Measurements from ENCODE around the gene MGAT3. TPM values are rescaled to one million over a fixed set of nuclear protein-coding genes. Genes with fewer than 3 reads are reported as not detected.
A peak's percentile ranks its signal among the peaks of the same experiment; 100 is the strongest.
"Not testable (repeated sequence)": the region's sequence is repeated elsewhere in the genome, so short reads cannot be mapped to it uniquely, and the experiment has no call there.

Gene MGAT3
- total RNA-seq, 1 donor from 2014 or later = 0.44 TPM

DNA sequence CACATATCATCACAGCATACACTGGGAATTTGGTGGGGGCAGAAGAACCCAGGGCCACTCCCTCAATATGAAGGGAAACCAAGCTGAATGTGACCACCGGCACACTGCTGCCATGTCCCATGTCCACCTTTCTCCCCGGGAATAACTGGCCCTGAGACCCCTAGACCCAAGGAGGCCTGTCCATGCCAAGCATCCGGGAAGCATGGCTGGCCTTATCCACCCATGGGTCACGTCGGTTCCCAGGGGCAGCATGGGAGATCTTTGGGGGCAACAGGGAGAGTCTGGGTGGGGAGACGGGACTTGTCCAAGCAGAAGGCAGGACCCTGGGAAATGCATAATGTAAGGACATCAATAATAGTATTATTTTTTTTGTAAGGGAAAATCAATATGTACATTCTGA lies 34.9 kb downstream of the MGAT3 start:
- ATAC-seq = no peak

- ATAC-seq = no peak
These were observed 35.4 kb downstream of the MGAT3 start for GRCh38 chr22:39492186-39492585.

DNA sequence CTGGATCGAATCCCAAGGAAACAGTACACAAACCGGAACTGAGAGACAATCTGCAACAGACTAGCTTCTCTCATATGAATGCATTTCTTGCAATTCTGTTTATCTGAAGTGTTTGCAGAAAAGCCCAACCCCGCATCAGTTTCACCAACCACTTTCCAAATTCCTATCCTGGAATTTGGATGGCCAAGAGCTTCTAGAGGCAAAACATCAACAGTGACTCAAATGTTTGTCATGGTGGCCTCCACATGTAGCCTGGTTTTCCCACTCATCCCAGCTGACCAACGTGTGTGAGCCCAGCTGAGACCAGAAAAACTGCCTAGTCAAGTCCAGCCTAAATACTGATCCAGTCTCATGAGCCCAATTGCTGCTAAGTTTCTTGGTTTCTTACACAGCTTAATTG lies 36.9 kb downstream of the MGAT3 start:
- ATAC-seq = no peak

- ATAC-seq = no peak
These were observed 37.8 kb downstream of the MGAT3 start for GRCh38 chr22:39494471-39495120.

GRCh38 chr22:39496131-39496838 lies 39.5 kb downstream of the MGAT3 start:
- ATAC-seq = peak; percentile 49

DNA sequence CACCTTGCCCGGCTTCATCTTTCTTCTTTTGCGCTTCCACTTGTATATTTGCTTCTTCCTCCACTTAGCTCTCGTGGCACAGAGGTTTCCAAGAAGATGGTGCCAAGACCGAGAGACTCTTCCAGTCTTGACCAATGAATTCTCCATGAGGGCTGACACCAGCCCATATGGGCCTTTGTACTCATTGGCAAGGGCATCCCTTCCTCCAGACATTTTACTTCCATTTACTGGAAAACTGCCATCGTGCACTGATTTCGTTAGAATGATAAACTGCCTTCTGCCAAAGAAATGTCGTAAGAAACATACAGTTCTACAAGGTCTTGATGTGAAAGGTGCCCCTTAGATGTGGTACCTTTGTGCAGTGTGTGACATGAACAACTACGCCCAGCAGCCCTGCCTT lies 40.6 kb downstream of the MGAT3 start:
- no peak for ATAC-seq

DNA sequence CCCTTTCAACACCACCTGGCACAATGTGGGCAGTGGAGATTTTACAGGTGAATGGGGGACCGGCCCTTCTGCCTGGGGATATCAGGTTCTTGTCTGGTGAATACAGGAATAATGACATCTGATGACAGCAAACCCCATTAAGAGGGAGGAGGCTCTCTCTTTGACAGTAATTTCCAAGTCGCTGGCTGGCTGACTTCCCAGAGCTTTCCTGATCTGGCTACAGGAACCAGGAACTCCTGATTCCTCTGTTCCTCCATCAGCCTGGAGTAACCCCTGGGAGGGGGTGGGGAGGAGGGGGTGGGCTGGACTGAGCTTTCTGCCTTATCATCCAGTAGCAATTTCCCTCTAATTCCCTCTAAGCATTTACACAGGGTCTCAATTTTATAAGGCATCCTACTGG lies 41.6 kb downstream of the MGAT3 start:
- ATAC-seq = no peak

GRCh38 chr22:39498802-39499201 lies 42.0 kb downstream of the MGAT3 start:
- no peak for ATAC-seq

GRCh38 chr22:39500101-39500500 lies 43.3 kb downstream of the MGAT3 start:
- no peak for ATAC-seq

DNA sequence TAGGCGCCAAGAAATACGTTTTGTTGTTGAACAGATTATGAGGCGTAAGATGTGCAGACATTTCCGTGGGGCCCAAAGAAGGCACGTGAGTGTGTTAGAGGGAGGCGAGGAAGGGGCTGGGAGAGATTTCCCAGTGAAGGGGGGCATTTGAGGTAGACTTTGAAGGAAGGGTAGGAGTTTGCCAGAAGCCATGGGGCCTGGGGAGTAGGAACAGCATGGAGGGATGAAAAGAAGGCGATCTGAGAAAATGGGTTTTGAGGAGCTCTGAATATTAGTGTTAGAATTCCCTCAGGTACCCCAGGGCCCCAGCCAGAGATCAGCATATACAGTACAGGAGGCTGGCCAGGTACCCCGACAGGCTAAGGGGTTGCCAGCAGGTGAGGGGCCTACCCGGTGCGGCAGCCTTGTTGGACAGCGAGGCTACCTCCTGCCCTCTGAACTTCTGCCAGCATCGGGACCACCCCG lies 44.9 kb downstream of the MGAT3 start:
- ATAC-seq = no peak

DNA sequence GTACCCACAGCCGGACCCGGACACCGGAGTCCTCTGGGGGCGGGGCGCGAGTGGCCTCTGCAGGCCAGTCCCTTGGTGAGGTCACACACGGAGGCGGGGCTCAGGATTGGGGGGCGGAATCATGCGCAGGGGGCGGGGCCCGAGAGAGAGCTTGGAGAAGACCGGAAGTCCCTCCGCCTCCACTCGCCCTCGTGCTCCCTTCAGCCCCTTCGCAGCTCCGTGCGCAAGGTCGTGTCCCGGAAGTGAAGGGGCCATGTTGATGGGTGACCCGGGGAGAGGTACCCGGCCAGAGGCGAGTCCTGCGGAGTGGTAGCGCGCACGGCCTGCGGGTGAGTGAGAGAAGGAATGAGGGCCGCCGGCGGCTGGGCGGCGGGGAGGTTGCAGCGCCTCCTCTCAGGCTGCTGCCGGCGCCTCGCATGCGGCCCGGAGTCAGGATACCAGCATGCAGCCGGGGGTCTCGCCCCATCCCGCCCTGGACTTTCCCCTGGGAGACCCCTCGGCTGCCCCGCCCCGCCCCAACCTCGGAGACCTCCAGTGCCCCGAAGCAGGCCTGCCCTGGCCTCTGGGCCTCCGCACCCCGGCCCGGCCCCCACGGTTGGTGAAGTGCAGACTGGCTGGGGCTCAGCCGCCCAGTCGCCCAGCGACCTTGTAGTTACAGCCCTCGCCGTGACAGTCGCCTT lies 45.4 kb downstream of the MGAT3 start, which contains the start of gene MIEF1:
Gene MIEF1, plus strand, starts transcription at position 182 of the 680 bp plus-strand sequence. CDS start 9,005 bp downstream, outside the sequence.
- ATAC-seq = peak; percentile 95

DNA sequence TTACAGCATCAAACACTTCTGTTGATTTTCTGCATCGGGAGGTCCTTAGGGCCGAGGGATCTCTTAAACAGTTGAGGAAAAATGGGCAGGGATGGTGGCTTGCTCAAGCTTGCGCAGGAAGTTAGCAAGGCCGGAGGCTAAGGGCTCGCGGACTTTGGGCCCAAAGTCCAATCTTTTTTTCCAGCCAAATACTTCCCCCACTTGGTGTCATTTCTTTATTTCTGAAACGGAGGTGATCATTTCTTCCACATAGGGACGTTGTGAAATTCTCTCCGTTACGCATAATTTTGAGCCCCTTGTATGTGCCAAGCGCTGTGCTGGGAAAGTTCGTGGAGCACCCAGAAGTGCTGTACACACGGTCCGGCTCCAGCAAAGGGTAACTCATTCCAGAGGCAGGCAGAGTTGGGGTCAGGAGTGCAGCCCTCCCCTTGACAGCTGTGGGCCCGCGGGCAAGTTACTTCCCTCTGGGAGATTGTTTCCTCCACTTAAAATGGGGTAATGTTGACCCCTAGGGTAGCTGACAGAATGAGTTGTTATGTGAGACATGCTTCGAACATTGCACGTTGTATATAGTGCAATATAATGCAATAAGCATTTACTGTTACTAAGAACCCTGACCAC lies 46.1 kb downstream of the MGAT3 start:
- ATAC-seq = no peak

DNA sequence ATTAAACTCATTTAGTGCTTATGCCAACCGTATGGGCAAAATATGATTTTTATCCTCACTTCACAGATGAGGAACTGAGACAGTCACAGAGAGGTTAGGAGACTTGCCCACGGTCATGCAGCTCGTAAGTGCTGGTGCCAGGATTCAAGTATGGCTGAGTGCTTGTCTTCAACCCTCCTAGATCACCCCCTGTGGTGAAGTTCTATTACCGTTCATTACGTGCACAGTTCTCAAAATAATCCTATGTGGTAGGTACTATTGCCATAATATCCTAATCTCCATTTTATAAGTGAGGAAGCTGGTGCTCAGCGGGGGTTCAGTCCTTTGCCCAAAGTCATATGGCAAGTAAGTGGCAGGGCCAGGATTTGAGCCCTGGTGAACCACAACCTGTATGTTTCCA lies 46.8 kb downstream of the MGAT3 start:
- no peak for ATAC-seq

DNA sequence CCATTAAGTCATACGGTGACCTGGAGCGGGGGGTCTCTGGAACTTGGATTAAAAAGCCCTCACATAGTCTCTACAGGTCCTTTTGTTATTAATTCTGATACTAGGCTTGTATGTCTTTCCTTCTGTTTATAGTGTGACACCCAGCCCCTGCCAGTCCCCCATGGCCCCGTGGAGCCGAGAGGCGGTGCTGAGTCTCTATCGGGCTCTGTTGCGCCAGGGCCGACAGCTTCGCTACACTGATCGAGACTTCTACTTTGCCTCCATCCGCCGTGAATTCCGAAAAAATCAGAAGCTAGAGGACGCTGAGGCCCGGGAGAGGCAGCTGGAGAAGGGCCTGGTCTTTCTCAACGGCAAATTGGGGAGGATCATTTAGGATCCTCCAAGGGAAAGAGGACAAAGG lies 47.3 kb downstream of the MGAT3 start:
- ATAC-seq = no peak

DNA sequence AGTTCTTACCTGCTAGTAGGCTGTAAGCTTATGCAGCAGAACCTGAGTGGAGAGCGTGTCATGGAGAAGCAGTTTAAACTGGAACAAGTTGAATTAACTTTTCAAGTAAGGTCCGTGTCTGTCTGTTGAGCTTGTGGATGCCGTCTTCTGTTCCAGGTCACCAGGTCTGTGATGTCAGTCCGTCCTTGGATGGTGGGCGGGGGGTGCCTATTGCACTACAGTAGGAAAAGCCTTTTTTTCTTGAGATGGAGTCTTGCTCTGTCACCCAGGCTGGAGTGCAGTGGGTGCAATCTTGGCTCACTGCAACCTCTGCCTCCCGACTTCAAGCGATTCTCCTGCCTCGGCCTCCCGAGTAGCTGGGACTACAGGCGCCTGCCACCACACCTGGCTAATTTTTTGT lies 50.2 kb downstream of the MGAT3 start:
- not testable (repeated sequence) for ATAC-seq

DNA sequence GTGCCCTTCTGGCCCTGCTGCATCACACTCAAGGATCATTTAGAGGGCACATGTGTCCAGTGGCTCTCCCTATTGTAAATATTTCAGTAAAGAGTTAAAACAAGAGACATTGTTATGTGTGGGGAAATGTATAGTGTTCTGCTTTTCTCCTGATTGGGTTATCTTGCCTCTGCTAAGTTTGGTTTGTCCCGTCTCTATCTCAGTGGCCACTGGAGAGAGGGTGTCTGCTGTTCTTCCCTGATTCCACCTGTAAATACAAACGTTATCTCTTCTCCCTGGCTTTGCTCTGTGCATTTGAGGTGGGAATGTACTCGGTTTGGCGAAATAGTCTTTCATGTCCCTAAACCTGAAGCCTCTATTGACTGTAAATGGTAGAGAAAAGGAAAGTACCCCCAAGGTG lies 51.6 kb downstream of the MGAT3 start:
- no peak for ATAC-seq

GRCh38 chr22:39510529-39511149 lies 53.8 kb downstream of the MGAT3 start:
- ATAC-seq = no peak

DNA sequence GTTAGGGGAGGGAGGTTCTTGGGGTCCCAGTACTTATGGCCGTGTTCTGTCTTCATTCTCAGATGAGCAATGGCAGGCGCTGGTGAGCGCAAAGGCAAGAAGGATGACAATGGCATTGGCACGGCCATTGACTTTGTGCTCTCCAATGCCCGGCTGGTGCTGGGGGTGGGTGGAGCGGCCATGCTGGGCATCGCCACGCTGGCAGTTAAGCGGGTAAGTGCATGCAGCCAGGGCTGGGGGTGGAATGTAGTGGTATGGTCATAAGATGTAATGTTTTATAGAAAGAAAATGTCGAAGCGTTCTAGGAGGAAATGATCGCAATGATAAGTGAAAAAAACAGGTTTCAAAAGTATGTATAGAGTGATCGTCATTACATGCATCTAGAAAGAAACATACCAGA lies 54.4 kb downstream of the MGAT3 start:
- no peak for ATAC-seq

DNA sequence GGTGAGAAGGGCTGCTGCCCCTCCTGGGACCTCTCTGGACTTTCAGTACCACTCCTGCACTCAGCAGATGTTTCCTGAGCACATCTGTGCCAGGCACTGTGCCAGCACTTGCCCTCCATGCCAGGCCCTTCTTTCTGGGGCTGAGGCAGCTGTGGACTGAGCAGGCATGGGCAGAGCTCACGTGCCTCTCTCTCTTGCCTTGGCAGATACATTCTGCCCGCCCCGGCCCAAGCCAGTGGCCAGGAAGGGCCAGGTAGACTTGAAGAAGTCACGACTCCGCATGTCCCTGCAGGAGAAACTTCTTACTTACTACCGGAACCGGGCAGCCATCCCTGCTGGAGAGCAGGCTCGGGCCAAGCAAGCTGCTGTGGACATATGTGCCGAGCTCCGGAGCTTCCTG lies 55.2 kb downstream of the MGAT3 start:
- peak; percentile 43 for ATAC-seq

GRCh38 chr22:39513791-39514190 lies 57.0 kb downstream of the MGAT3 start:
- no peak for ATAC-seq

- ATAC-seq = peak; percentile 6
These were observed 57.7 kb downstream of the MGAT3 start for GRCh38 chr22:39514373-39514973.
